Spleen (tissue), 7 donors: ENCODE data around the gene FRS3.

Experiments
- POLR2A ChIP-seq, 3 donors: fragments of 450-650 bp; IDR thresholded peaks; one replicate each; pipeline ENCODE4 v1.5.1; 2017; ENCODE audit warnings: antibody characterized with exemption in 3 of 3, mild to moderate bottlenecking in 1 of 3
- POLR2AphosphoS5 ChIP-seq, 3 donors: sonication (generic); formaldehyde crosslinking; IDR thresholded peaks; one replicate each; pipeline ENCODE4 v1.5.1; 2017; ENCODE audit warnings: antibody characterized with exemption in 3 of 3
- TF ChIP-seq, protein P1 (sequence below), 11 experiments: fragments of 200-600 bp in 7 of 11; fragments of 450-650 bp in 4 of 11; sonication (generic) in 4 of 11; IDR thresholded peaks in 8 of 11; conservative IDR thresholded peaks in 3 of 11; 1 replicate in 7 of 11; 2 replicates in 4 of 11; pipeline versions ENCODE4 v1.4.0 to v1.8.0; 2016 to 2021; ENCODE audit warnings: antibody characterized with exemption in 11 of 11, inconsistent platforms in 4 of 11, mild to moderate bottlenecking in 1 of 11
- donor health status: DM: no; HTN: no; CAD: no; lungs with moderate emphysema.
- donor health status: DM: no; HTN: no; CAD: no.
- donor health status: DM: no; HTN: no; CAD: no.

DNA sequence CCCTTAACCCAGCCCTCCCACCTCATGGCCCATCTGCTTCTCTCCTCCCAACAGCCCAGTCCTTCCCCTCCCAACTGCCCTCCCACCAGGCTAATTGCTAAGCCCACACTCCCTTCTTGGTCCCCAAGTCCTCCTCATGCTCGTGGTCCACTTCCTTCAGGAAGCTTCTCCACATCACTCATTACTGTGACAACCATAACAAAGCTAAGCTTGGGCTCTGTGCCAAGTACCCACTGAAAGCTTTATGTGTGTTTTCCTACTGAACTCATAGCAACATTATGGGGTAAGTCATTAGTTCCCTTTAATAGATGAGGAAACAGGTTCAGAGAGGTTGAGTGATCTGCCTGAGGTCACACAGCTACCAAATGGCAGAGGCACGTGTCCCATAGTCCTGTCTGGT, 16.2 kb downstream of the FRS3 start:
- TF ChIP-seq, protein P1, sequence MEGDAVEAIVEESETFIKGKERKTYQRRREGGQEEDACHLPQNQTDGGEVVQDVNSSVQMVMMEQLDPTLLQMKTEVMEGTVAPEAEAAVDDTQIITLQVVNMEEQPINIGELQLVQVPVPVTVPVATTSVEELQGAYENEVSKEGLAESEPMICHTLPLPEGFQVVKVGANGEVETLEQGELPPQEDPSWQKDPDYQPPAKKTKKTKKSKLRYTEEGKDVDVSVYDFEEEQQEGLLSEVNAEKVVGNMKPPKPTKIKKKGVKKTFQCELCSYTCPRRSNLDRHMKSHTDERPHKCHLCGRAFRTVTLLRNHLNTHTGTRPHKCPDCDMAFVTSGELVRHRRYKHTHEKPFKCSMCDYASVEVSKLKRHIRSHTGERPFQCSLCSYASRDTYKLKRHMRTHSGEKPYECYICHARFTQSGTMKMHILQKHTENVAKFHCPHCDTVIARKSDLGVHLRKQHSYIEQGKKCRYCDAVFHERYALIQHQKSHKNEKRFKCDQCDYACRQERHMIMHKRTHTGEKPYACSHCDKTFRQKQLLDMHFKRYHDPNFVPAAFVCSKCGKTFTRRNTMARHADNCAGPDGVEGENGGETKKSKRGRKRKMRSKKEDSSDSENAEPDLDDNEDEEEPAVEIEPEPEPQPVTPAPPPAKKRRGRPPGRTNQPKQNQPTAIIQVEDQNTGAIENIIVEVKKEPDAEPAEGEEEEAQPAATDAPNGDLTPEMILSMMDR (IDR thresholded peaks at IDR 0.05 in 8 of 11, conservative IDR thresholded peaks at IDR 0.05 in 3 of 11) = no peak
- TF ChIP-seq POLR2A (IDR thresholded peaks at IDR 0.05) (no peak), POLR2AphosphoS5 (IDR thresholded peaks at IDR 0.05) (no peak)
